ENCODE measurements around the gene NUBP2.

The NUBP2 gene

DNA sequence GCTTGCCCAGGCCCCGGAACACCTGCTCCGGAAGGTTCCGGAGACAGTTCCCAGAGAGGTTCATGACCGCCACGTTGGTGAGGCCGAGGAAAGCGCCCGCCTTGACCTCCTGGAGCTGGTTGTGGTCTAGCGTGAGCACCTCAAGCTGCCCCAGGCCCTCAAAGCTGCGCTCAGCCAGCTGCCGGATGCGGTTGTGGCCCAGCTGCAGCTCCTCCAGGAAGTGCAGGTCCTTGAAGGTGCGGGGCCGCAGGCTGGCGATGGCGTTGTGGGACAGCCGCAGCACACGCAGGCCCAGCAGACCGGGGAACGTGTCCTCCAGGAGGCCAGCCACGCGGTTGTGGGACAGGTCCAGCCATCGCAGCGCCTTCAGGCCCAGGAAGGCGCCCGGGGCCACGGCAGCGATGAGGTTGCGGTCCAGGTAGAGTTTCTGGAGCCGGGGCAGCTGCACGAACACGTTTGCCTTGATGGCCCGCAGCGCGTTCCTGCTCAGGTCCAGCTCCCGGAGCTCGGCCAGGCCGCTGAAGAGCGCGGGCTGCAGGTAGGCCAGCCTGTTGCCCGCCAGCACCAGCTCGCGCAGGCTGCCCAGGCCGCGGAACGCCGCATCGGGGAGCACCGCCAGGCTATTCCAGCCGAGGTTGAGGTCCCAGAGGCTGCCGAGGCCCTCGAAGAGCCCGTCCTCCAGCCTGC, 8.6 kb downstream of the NUBP2 start:
- no peak for TF ChIP-seq CTCF (IDR thresholded peaks at IDR 0.05)
- no peak for DNase-seq
- H3K9me3 Mint-ChIP-seq: peaks cover under 1% of the 10 kb centered on the region
- H3K27me3 Mint-ChIP-seq (ENCODE audit: low read depth, poor library complexity): no peaks in the 10 kb centered on the region
- H3K36me3 Mint-ChIP-seq (ENCODE audit: low read depth): peaks cover 5% of the 10 kb centered on the region
- no peaks in the 10 kb centered on the region for H3K4me1 Mint-ChIP-seq
- H3K27ac Mint-ChIP-seq: no peak overlapping the region
- H3K4me3 Mint-ChIP-seq: no peak overlapping the region

GRCh38 chr16:1791943-1792812, 9.4 kb downstream of the NUBP2 start:
- no peak overlapping the region for H3K27ac Mint-ChIP-seq
- no peaks in the 10 kb centered on the region for H3K27me3 Mint-ChIP-seq (ENCODE audit: low read depth, poor library complexity)
- DNase-seq: no peak
- H3K36me3 Mint-ChIP-seq (ENCODE audit: low read depth): peaks cover 12% of the 10 kb centered on the region
- peaks cover 9% of the 10 kb centered on the region for H3K9me3 Mint-ChIP-seq
- no peak for TF ChIP-seq CTCF (IDR thresholded peaks at IDR 0.05)
- H3K4me3 Mint-ChIP-seq: no peak overlapping the region
- no peaks in the 10 kb centered on the region for H3K4me1 Mint-ChIP-seq

DNA sequence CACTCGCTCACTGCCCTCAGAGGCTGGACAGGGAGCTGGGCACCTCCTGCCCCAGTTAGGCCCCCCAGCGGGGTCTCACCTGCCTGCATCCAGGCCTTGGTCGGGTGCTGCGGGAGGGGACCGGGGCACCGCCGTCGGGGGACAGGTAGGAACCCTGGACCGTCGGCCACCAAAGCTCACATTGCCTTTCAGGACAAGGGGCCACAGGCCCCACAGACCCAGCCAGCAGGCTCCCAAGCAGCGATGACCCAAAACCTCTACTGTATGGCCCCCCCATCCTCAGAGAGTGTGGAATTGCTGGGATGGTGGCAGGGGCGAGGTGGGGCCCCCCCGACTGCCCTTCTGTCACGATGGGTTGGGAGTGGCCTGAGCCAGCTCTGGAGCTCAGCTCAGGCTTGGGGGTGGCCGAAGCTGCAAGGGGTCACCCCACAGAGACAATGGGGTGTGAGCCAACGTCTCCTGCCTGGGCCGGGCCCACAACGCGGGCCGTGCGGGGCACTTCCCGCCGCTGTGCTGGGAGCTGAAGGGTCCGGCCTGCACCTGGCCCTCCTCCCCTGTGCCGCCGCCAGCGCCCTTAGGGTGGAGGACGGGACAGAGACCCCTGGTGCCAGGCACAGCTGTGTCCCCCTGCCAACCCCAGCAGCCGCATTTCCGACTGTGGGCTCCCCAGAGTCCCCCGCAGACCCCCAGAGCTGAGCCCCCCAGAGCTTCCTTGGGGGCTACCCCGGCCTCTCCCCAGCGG, 10.2 kb downstream of the NUBP2 start:
- Mint-ChIP-seq H3K9me3 (peaks cover 17% of the 10 kb centered on the region), H3K27me3 (ENCODE audit: low read depth, poor library complexity) (no peaks in the 10 kb centered on the region), H3K4me3 (no peak overlapping the region), H3K36me3 (ENCODE audit: low read depth) (peaks cover 21% of the 10 kb centered on the region), H3K27ac (no peak overlapping the region), H3K4me1 (no peaks in the 10 kb centered on the region)
- DNase-seq: no peak
- no peak for TF ChIP-seq CTCF (IDR thresholded peaks at IDR 0.05)

- Mint-ChIP-seq H3K27ac (no peak within 1 kb of the TSS), H3K4me1 (no peaks in the 10 kb centered on the region), H3K4me3 (no peak within 1 kb of the TSS), H3K9me3 (peaks cover 21% of the 10 kb centered on the region), H3K27me3 (ENCODE audit: low read depth, poor library complexity) (no peaks in the 10 kb centered on the region), H3K36me3 (ENCODE audit: low read depth) (peaks cover 25% of the 10 kb centered on the region)
- no peak for TF ChIP-seq CTCF (IDR thresholded peaks at IDR 0.05)
- no peak for DNase-seq
Observed at GRCh38 chr16:1793578-1794220, 10.9 kb downstream of the NUBP2 start, which contains the start of gene IGFALS. Gene IGFALS, minus strand, starts transcription at chr16:1793705. Its CDS starts 53 bp downstream, at chr16:1793652.

- H3K36me3 Mint-ChIP-seq (ENCODE audit: low read depth): peaks cover 32% of the 10 kb centered on the region
- TF ChIP-seq CTCF (IDR thresholded peaks at IDR 0.05): no peak
- no peaks in the 10 kb centered on the region for H3K4me1 Mint-ChIP-seq
- no peaks in the 10 kb centered on the region for H3K27me3 Mint-ChIP-seq (ENCODE audit: low read depth, poor library complexity)
- peaks cover 28% of the 10 kb centered on the region for H3K9me3 Mint-ChIP-seq
- DNase-seq: no peak
- H3K4me3 Mint-ChIP-seq: no peak overlapping the region
- no peak overlapping the region for H3K27ac Mint-ChIP-seq
Observed at GRCh38 chr16:1794221-1794871, 11.6 kb downstream of the NUBP2 start.
